Epidermal melanocyte (primary cell): ENCODE measurements around the gene NDUFB4.

Experiments
- DNase-seq: peaks from one replicate; pipeline ENCODE4 v3.0.0; 2011; ENCODE audit warnings: low spot score; ENCODE audit not compliant: insufficient read length

NDUFB4 gene

GRCh38 chr3:120596116-120596852, at the start of gene NDUFB4:
Gene NDUFB4 (plus strand): TSS chr3:120596336. CDS start chr3:120596360, 24 bp downstream.
- DNase-seq, result peak; percentile 96

- no peak for DNase-seq
Observed at GRCh38 chr3:120550546-120550945, 45.6 kb upstream of the NDUFB4 start.

GRCh38 chr3:120552184-120553172, 43.7 kb upstream of the NDUFB4 start:
- DNase-seq, result peak; percentile 65

- DNase-seq, result no peak
Observed at GRCh38 chr3:120554812-120555606, 41.1 kb upstream of the NDUFB4 start.

- no peak for DNase-seq
Observed at GRCh38 chr3:120555657-120556509, 40.3 kb upstream of the NDUFB4 start.

- DNase-seq, result no peak
Observed at GRCh38 chr3:120557115-120557514, 39.0 kb upstream of the NDUFB4 start.

- peak; percentile 71 for DNase-seq
Observed at GRCh38 chr3:120558771-120559241, 37.3 kb upstream of the NDUFB4 start.

GRCh38 chr3:120559242-120560061, 36.7 kb upstream of the NDUFB4 start:
- DNase-seq, result no peak

- no peak for DNase-seq
Observed at GRCh38 chr3:120560304-120561250, 35.6 kb upstream of the NDUFB4 start.

- DNase-seq, result no peak
Observed at GRCh38 chr3:120561251-120562045, 34.7 kb upstream of the NDUFB4 start.

- DNase-seq, result no peak
Observed at GRCh38 chr3:120563356-120564022, 32.6 kb upstream of the NDUFB4 start.

GRCh38 chr3:120566243-120566975, 29.7 kb upstream of the NDUFB4 start:
- no peak for DNase-seq

- DNase-seq, result no peak
Observed at GRCh38 chr3:120567370-120568201, 28.6 kb upstream of the NDUFB4 start.

- no peak for DNase-seq
Observed at GRCh38 chr3:120568202-120568531, 28.0 kb upstream of the NDUFB4 start.

- no peak for DNase-seq
Observed at GRCh38 chr3:120568598-120568997, 27.5 kb upstream of the NDUFB4 start.
